HG03060 (cell line): Measurements from ENCODE around the gene LEKR1.

Experiments
- ATAC-seq: cut with Tn5 transposase; IDR thresholded peaks from one replicate; pipeline ENCODE4 v1.9.1; 2021; ENCODE audit warnings: low read depth, moderate number of reproducible peaks; ENCODE audit not compliant: unreplicated experiment

Gene LEKR1

GRCh38 chr3:157074490-157074889, 248.3 kb downstream of the LEKR1 start:
- no peak for ATAC-seq

- ATAC-seq, result no peak
Measured at GRCh38 chr3:157074981-157075380, 248.8 kb downstream of the LEKR1 start.

GRCh38 chr3:157075693-157076420, 249.7 kb downstream of the LEKR1 start:
- no peak for ATAC-seq

GRCh38 chr3:157077565-157077991, 251.4 kb downstream of the LEKR1 start:
- ATAC-seq, result no peak

GRCh38 chr3:157078131-157078810, 252.1 kb downstream of the LEKR1 start:
- ATAC-seq, result no peak

GRCh38 chr3:157078811-157079185, 252.6 kb downstream of the LEKR1 start:
- no peak for ATAC-seq

- no peak for ATAC-seq
Measured at GRCh38 chr3:157079676-157080369, 253.7 kb downstream of the LEKR1 start.

- peak; percentile 59 for ATAC-seq
Measured at GRCh38 chr3:157081626-157082210, 255.6 kb downstream of the LEKR1 start.

GRCh38 chr3:157082305-157082982, 256.3 kb downstream of the LEKR1 start:
- ATAC-seq, result no peak

- ATAC-seq, result no peak
Measured at GRCh38 chr3:157083824-157084223, 257.7 kb downstream of the LEKR1 start.

GRCh38 chr3:157086060-157086750, 260.1 kb downstream of the LEKR1 start:
- ATAC-seq, result no peak

- no peak for ATAC-seq
Measured at GRCh38 chr3:157086775-157087174, 260.6 kb downstream of the LEKR1 start.

GRCh38 chr3:157087373-157087772, 261.2 kb downstream of the LEKR1 start:
- ATAC-seq, result no peak

- no peak for ATAC-seq
Measured at GRCh38 chr3:157087780-157088600, 261.8 kb downstream of the LEKR1 start.

GRCh38 chr3:157088601-157089454, 262.7 kb downstream of the LEKR1 start:
- peak; percentile 58 for ATAC-seq

- ATAC-seq, result peak; percentile 15
Measured at GRCh38 chr3:157089455-157090221, 263.5 kb downstream of the LEKR1 start.

GRCh38 chr3:157091083-157091833, 265.1 kb downstream of the LEKR1 start:
- ATAC-seq, result no peak
